ENCODE results near the gene GLI3. TPM values are rescaled to one million over a fixed set of nuclear protein-coding genes. Genes with fewer than 3 reads are reported as not detected.

Gene GLI3
- 0.16 to 0.33 TPM (median 0.21 TPM) in 5 replicates for total RNA-seq (2022; extraction: Qiagen RNA extraction; ENCODE audit: low read depth)

GRCh38 chr7:42236976-42237810 is at the start of gene GLI3:
TSS of gene GLI3 (minus strand) at chr7:42237209. CDS start at chr7:42223253, 13,956 bp downstream.

All from A549 treated with CpdA at 1 μM for 4 hours (cell line).